HG03575 (cell line): ENCODE data around the gene SHMT2.
"Not testable (repeated sequence)": the region's sequence is repeated elsewhere in the genome, so short reads cannot be mapped to it uniquely, and the experiment has no call there.

Experiments
- ATAC-seq: cut with Tn5 transposase; IDR thresholded peaks from one replicate; pipeline ENCODE4 v1.9.1; 2021; ENCODE audit not compliant: unreplicated experiment, insufficient number of reproducible peaks, low FRiP score; ENCODE audit errors: extremely low read depth

SHMT2 gene

GRCh38 chr12:57247041-57247440 is 17.5 kb downstream of the SHMT2 start:
- ATAC-seq: no peak

GRCh38 chr12:57248934-57249742 is 19.6 kb downstream of the SHMT2 start:
- no peak for ATAC-seq

- ATAC-seq: no peak
Observed at GRCh38 chr12:57250541-57250940, 21.0 kb downstream of the SHMT2 start.

GRCh38 chr12:57250956-57251355 is 21.4 kb downstream of the SHMT2 start, which contains the start of gene STAC3:
Gene STAC3 (minus strand): TSS chr12:57251187. CDS start chr12:57249636, 1,551 bp downstream.
- no peak for ATAC-seq

- no peak for ATAC-seq
Observed at GRCh38 chr12:57254506-57255280, 25.2 kb downstream of the SHMT2 start.

- no peak for ATAC-seq
Observed at GRCh38 chr12:57255916-57256315, 26.4 kb downstream of the SHMT2 start.

- no peak for ATAC-seq
Observed at GRCh38 chr12:57258977-57259970, 29.8 kb downstream of the SHMT2 start.

GRCh38 chr12:57260366-57260765 is 30.9 kb downstream of the SHMT2 start:
- no peak for ATAC-seq

GRCh38 chr12:57261428-57261865 is 31.9 kb downstream of the SHMT2 start:
- no peak for ATAC-seq

- no peak for ATAC-seq
Observed at GRCh38 chr12:57262126-57262822, 32.8 kb downstream of the SHMT2 start.

- ATAC-seq: no peak
Observed at GRCh38 chr12:57263096-57263495, 33.6 kb downstream of the SHMT2 start.

- no peak for ATAC-seq
Observed at GRCh38 chr12:57266681-57267080, 37.2 kb downstream of the SHMT2 start.

GRCh38 chr12:57268264-57268663 is 38.8 kb downstream of the SHMT2 start:
- no peak for ATAC-seq

- ATAC-seq: no peak
Observed at GRCh38 chr12:57270966-57271470, 41.5 kb downstream of the SHMT2 start.

- no peak for ATAC-seq
Observed at GRCh38 chr12:57272337-57273151, 43.0 kb downstream of the SHMT2 start.

GRCh38 chr12:57273516-57273915 is 44.0 kb downstream of the SHMT2 start:
- ATAC-seq: no peak

GRCh38 chr12:57276233-57276632 is 46.7 kb downstream of the SHMT2 start:
- not testable (repeated sequence) for ATAC-seq
